AG04450 (cell line): ENCODE measurements around the gene ZDHHC21. TPM values are rescaled to one million over a fixed set of nuclear protein-coding genes. Genes with fewer than 3 reads are reported as not detected.

ENCODE experiments used
- CTCF ChIA-PET: fragments of 300-600, 350-600 bp; formaldehyde crosslinking; extraction: SDS; loops from one replicate; lab custom pipeline; 2022; ENCODE audit warnings: antibody characterized with exemption, inconsistent platforms; lab: Charles Lee
- POLR2A ChIA-PET: fragments of 350-600 bp; formaldehyde crosslinking; extraction: SDS; loops from one replicate; lab custom pipeline; 2021; ENCODE audit warnings: antibody characterized with exemption, inconsistent platforms; lab: Yijun Ruan, JAX
- DNase-seq: peaks from one replicate; pipeline ENCODE4 v3.0.0-alpha.2; 2011; ENCODE audit warnings: low read depth, low spot score
- H3K27ac ChIP-seq: one replicate; pipeline ENCODE4 v1.5.1; 2012; ENCODE audit warnings: low read depth, low read length, control low read depth
- H3K27me3 ChIP-seq: one replicate; pipeline ENCODE4 v1.6.0; 2012; ENCODE audit warnings: low read length; ENCODE audit not compliant: control insufficient read depth, insufficient read depth
- H3K4me3 ChIP-seq: 2 replicates; pipeline ENCODE4 v1.5.1; 2011; ENCODE audit warnings: mild to moderate bottlenecking, low read depth, low read length, control low read depth
- H3K9me3 ChIP-seq: 2 replicates; pipeline ENCODE4 v1.5.1; 2012; ENCODE audit warnings: low read length; ENCODE audit not compliant: control insufficient read depth, insufficient read depth
- polyA plus RNA-seq: library from polyadenylated mRNA; depleted of rRNA; stranded (reverse); fragments of >200 nt; gene quantifications from 2 replicates; pipeline ENCODE4 v1.2.3, GENCODE V29; 2011
- TF ChIP-seq, protein P1 (sequence below): IDR thresholded peaks from 2 replicates; pipeline ENCODE4 v1.5.1; 2011; ENCODE audit warnings: low read depth, low read length, control low read depth, inconsistent platforms

Gene ZDHHC21
- polyA plus RNA-seq, 1 experiment = 6.6 TPM

DNA sequence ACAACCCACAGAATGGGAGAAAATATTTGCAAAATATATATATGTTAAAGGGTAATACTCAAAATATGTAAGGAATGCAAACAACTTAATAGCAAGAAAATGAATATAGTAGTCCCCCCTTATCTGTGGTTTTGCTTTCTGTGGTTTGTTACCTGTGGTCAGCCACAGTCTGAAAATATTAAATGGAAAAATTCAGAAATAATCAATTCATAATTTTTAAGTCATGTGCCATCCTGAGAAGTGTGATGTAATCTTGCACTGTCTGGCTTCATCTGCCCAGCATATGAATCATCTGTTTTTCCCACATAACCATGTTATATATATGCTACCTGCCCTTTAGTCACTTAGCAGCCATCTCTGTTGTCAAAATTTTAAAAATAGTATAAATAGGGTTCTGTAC, 17.6 kb upstream of the ZDHHC21 start:
- Histone ChIP-seq H3K27me3 (no peaks in the 10 kb centered on the region), H3K9me3 (no peaks in the 10 kb centered on the region), H3K4me3 (no peak overlapping the region), H3K27ac (no peak overlapping the region)
- TF ChIP-seq, protein P1, sequence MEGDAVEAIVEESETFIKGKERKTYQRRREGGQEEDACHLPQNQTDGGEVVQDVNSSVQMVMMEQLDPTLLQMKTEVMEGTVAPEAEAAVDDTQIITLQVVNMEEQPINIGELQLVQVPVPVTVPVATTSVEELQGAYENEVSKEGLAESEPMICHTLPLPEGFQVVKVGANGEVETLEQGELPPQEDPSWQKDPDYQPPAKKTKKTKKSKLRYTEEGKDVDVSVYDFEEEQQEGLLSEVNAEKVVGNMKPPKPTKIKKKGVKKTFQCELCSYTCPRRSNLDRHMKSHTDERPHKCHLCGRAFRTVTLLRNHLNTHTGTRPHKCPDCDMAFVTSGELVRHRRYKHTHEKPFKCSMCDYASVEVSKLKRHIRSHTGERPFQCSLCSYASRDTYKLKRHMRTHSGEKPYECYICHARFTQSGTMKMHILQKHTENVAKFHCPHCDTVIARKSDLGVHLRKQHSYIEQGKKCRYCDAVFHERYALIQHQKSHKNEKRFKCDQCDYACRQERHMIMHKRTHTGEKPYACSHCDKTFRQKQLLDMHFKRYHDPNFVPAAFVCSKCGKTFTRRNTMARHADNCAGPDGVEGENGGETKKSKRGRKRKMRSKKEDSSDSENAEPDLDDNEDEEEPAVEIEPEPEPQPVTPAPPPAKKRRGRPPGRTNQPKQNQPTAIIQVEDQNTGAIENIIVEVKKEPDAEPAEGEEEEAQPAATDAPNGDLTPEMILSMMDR = no peak
- ChIA-PET CTCF (no interaction called here), POLR2A (no interaction called here)
- DNase-seq = no peak

DNA sequence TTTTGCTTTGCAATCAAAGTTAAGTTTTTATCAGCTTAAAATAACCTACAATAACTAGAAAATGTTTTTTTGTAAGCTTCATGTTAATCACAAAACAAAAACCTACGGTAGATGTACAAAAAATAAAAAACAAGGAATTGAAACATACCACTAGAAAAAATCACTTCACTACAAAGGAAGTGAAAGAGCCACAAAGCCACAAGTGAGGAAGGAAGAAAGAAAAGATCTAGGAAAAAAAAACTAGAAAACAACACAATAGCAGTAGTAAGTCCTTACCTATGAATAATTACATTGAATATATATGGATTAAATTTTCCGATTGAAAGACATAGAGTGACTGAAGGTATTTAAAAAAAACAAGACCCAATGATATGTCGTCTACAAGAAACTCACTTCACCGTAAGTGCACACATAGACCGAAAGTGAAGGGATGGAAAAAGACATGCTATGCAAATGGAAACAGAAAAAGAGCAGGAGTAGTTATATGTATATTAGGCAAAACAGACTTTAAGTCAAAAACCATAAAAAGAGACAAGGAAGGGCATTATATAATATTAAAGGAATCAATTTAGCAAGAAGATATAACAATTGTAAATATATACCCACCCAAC, 13.4 kb upstream of the ZDHHC21 start:
- Histone ChIP-seq H3K27ac (no peak overlapping the region), H3K27me3 (no peaks in the 10 kb centered on the region), H3K4me3 (no peak overlapping the region), H3K9me3 (peaks cover 3% of the 10 kb centered on the region)
- no peak for DNase-seq
- CTCF ChIA-PET = no interaction called here
- POLR2A ChIA-PET = no interaction called here
- TF ChIP-seq, protein P1 = no peak

DNA sequence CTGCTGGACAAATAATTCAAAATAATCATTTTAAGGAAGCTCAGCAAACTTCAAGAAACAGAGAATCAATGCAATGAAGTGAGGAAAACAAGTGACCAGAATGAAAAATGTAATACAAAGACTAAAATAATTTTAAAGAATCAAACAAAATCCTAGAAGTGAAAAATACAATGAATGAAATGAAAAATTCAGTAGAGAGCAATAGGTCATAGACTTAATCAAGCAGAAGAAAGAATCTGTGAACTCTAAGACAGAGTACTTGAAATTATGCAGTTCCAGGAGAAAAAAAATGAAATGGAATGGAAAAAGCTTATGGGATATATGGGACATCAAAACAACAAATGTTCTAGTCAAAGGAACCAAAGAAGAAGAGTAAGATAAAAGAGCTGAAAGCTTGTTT, 11.8 kb upstream of the ZDHHC21 start:
- peaks cover 3% of the 10 kb centered on the region for H3K9me3 ChIP-seq
- TF ChIP-seq, protein P1 = no peak
- no peak overlapping the region for H3K27ac ChIP-seq
- POLR2A ChIA-PET = no interaction called here
- CTCF ChIA-PET = interaction anchor here (1.2 to 1.6 kb wide), 2 partner anchors 43 to 64 kb away, joined by 4 to 5 read pairs; no protein-coding TSS in a partner anchor
- no peak overlapping the region for H3K4me3 ChIP-seq
- H3K27me3 ChIP-seq = peaks cover 4% of the 10 kb centered on the region
- no peak for DNase-seq

DNA sequence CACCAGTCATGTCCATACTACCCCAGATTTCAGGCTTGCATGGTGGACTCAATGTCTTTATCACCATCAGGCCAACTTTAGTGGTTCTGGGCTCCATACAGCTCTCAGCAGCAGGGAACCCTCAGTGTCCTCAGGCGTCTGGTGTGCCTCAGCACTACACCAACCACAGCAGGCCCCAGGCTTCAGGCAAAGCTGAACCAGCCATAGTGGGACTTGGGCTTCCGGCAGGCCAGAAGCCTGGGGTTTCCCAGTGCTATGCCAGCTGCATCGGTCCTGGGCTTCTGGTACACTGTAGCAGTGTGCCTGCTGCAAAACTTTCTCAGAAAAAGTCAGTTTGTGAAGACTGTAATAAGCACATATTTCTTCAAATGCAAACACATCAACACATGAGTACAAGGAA, 11.0 kb upstream of the ZDHHC21 start:
- CTCF ChIA-PET = interaction anchor here (0.6 to 1.6 kb wide), 2 partner anchors 65 to 343 kb away, joined by 3 to 4 read pairs; no protein-coding TSS in a partner anchor
- DNase-seq = no peak

DNA sequence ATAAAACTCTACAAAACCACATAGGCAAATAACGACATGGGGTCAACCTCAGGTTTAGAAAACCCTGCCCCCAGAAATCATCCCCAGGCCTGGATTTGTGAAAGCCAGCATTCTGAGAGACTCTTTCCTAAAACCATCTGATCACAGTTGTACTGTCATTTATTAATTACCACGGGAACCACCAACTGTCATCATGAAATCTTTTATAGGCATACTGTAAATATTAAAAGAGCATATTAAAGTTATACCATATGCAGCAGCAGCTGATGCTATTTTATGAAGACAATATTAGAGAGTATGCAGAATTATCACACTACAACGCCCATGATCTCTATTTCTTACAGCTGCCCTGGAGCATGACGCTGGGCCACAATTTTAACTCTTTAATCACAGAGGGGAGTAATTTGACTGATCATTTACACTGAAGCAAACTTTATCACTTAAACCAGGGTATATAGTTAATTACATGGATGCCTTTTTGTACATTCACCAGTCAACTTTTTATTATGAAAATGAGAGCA, 9.0 kb upstream of the ZDHHC21 start:
- Histone ChIP-seq H3K9me3 (peaks cover 3% of the 10 kb centered on the region), H3K27ac (no peak overlapping the region), H3K4me3 (no peak overlapping the region), H3K27me3 (peaks cover 4% of the 10 kb centered on the region)
- ChIA-PET CTCF (no interaction called here), POLR2A (no interaction called here)
- TF ChIP-seq, protein P1 = no peak
- DNase-seq = no peak

More for the DNA sequence above, 11.0 kb upstream of the ZDHHC21 start:
- Histone ChIP-seq H3K27me3 (peaks cover 4% of the 10 kb centered on the region), H3K9me3 (peaks cover 3% of the 10 kb centered on the region), H3K4me3 (no peak overlapping the region), H3K27ac (no peak overlapping the region)
- POLR2A ChIA-PET = no interaction called here
- TF ChIP-seq, protein P1 = no peak
